ENCODE data around the gene CSNK2A3.
A peak's percentile ranks its signal among the peaks of the same experiment; 100 is the strongest.
"Not testable (repeated sequence)": the region's sequence is repeated elsewhere in the genome, so short reads cannot be mapped to it uniquely, and the experiment has no call there.

The CSNK2A3 gene

GRCh38 chr11:11352878-11353277 is at the start of gene CSNK2A3:
Gene CSNK2A3, minus strand, starts transcription at chr11:11353250. Its CDS starts 131 bp downstream, at chr11:11353119.
- DNase-seq (ENCODE audit: low read depth, low spot score); H3K27ac ChIP-seq: not testable (repeated sequence)

GRCh38 chr11:11401960-11402535 is 49.0 kb upstream of the CSNK2A3 start:
- no peak for DNase-seq (ENCODE audit: low read depth, low spot score)
- H3K27ac ChIP-seq, result no peak overlapping the region

- H3K27ac ChIP-seq, result no peak overlapping the region
These were observed 47.7 kb upstream of the CSNK2A3 start for GRCh38 chr11:11400635-11401232.

GRCh38 chr11:11400121-11400520 is 47.1 kb upstream of the CSNK2A3 start:
- no peak for DNase-seq (ENCODE audit: low read depth, low spot score)
- no peak overlapping the region for H3K27ac ChIP-seq

More at GRCh38 chr11:11400635-11401232, 47.7 kb upstream of the CSNK2A3 start:
- DNase-seq (ENCODE audit: low read depth, low spot score), result no peak

GRCh38 chr11:11397781-11398180 is 44.7 kb upstream of the CSNK2A3 start:
- H3K27ac ChIP-seq, result no peak overlapping the region
- DNase-seq (ENCODE audit: low read depth, low spot score), result no peak

- no peak for DNase-seq (ENCODE audit: low read depth, low spot score)
- H3K27ac ChIP-seq, result no peak overlapping the region
These were observed 44.0 kb upstream of the CSNK2A3 start for GRCh38 chr11:11397036-11397415.

- peak; percentile 62 for DNase-seq (ENCODE audit: low read depth, low spot score)
- no peak overlapping the region for H3K27ac ChIP-seq
These were observed 43.4 kb upstream of the CSNK2A3 start for GRCh38 chr11:11396301-11397035.

- H3K27ac ChIP-seq, result no peak overlapping the region
- no peak for DNase-seq (ENCODE audit: low read depth, low spot score)
These were observed 42.1 kb upstream of the CSNK2A3 start for GRCh38 chr11:11395126-11395525.

- DNase-seq (ENCODE audit: low read depth, low spot score), result no peak
- H3K27ac ChIP-seq, result no peak overlapping the region
These were observed 41.2 kb upstream of the CSNK2A3 start for GRCh38 chr11:11394241-11394640.

- DNase-seq (ENCODE audit: low read depth, low spot score), result peak; percentile 31
These were observed 38.9 kb upstream of the CSNK2A3 start for GRCh38 chr11:11391796-11392463.

GRCh38 chr11:11391169-11391568 is 38.1 kb upstream of the CSNK2A3 start:
- H3K27ac ChIP-seq, result no peak overlapping the region
- no peak for DNase-seq (ENCODE audit: low read depth, low spot score)

More at GRCh38 chr11:11391796-11392463, 38.9 kb upstream of the CSNK2A3 start:
- no peak overlapping the region for H3K27ac ChIP-seq

GRCh38 chr11:11390068-11390771 is 37.2 kb upstream of the CSNK2A3 start:
- DNase-seq (ENCODE audit: low read depth, low spot score), result no peak
- no peak overlapping the region for H3K27ac ChIP-seq

- no peak overlapping the region for H3K27ac ChIP-seq
- no peak for DNase-seq (ENCODE audit: low read depth, low spot score)
These were observed 36.2 kb upstream of the CSNK2A3 start for GRCh38 chr11:11389238-11389637.

- no peak for DNase-seq (ENCODE audit: low read depth, low spot score)
- no peak overlapping the region for H3K27ac ChIP-seq
These were observed 34.7 kb upstream of the CSNK2A3 start for GRCh38 chr11:11387622-11388305.

- DNase-seq (ENCODE audit: low read depth, low spot score), result no peak
- no peak overlapping the region for H3K27ac ChIP-seq
These were observed 34.2 kb upstream of the CSNK2A3 start for GRCh38 chr11:11387207-11387606.

- no peak overlapping the region for H3K27ac ChIP-seq
- no peak for DNase-seq (ENCODE audit: low read depth, low spot score)
These were observed 31.8 kb upstream of the CSNK2A3 start for GRCh38 chr11:11384829-11385228.

- no peak overlapping the region for H3K27ac ChIP-seq
- no peak for DNase-seq (ENCODE audit: low read depth, low spot score)
These were observed 30.9 kb upstream of the CSNK2A3 start for GRCh38 chr11:11383995-11384394.

GRCh38 chr11:11382858-11383532 is 29.9 kb upstream of the CSNK2A3 start:
- no peak for DNase-seq (ENCODE audit: low read depth, low spot score)
- no peak overlapping the region for H3K27ac ChIP-seq

- no peak overlapping the region for H3K27ac ChIP-seq
- no peak for DNase-seq (ENCODE audit: low read depth, low spot score)
These were observed 28.5 kb upstream of the CSNK2A3 start for GRCh38 chr11:11381471-11382105.

All from epithelial cell of prostate (primary cell).